ENCODE data around the gene CDH5. TPM values are rescaled to one million over a fixed set of nuclear protein-coding genes. Genes with fewer than 3 reads are reported as not detected.

Gene CDH5
- total and polyA plus RNA-seq, 2 of the 4 experiments (the other 2 are of a cell fraction) = not detected

DNA sequence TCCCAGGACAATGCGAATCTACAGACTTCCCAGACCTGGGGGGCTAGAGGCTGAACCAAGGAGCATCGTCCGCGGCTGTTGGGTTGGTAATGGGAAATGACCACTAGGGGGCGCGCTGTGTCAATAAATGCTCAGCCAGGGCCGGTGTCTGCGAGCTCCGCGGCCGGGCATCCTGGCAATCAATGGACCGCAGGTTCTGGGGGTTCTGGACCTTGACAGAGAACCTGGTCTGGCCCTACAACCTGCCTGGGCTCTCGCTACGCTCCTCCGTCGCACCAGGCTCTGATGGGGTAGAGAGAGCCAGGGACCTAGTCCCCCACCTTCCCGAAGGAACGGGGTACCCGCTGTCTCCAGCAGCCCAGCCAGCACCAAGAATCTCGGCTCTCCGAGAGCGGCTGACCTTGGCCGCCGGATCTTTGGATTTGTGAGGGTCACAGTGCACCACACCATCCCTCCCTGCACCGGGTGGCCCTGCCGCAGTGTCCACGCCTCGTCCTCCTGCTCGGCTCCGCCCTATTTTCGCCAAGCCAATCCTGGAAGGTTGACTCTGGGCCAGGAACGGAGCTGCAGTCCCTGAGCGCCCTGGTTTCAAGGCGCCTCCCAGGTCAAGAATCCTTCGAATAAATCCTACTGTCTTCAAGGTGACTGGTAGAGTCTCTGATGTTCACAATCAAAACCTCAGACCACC lies 40.2 kb downstream of the CDH5 start:
- Histone ChIP-seq H2BK120ac (ENCODE audit: low read depth, low read length) (no peak overlapping the region; the same call in 1 of the 2 replicates), H3K4me3 (ENCODE audit: insufficient read depth, low read depth, low read length) (peak overlapping the region; percentile 49), H3K27ac (ENCODE audit: insufficient read depth, low read length) (no peak overlapping the region), H3K36me3 (ENCODE audit: control insufficient read depth, insufficient read depth, low read length) (no peaks in the 10 kb centered on the region), H4K8ac (ENCODE audit: low read depth in 2 of 2, low read length in 2 of 2) (peak overlapping the region in 1 of 2 experiments; percentile 76; a peak in 2 of 4 replicates), H4K20me1 (ENCODE audit: insufficient read depth, low read length) (no peaks in the 10 kb centered on the region), H2AK5ac (ENCODE audit: low read depth, low read length) (0 out of 2 replicates have a peak overlapping the region, but pooled peaks have one; percentile 63), H2AK9ac (replicated peaks; ENCODE audit: low read depth, low read length, poor library complexity) (peak overlapping the region; percentile 76), H3K9me1 (ENCODE audit: insufficient read depth, low read length) (peaks cover 5% of the 10 kb centered on the region; the same call in 1 of the 2 replicates), H3K14ac (replicated peaks; ENCODE audit: low read depth, low read length) (0 out of 2 replicates have a peak overlapping the region, but pooled peaks have one; percentile 48), H2BK15ac (ENCODE audit: low read depth, low read length) (no peak overlapping the region), H3K27me3 (ENCODE audit: control insufficient read depth, insufficient read depth, low read length) (peaks cover 17% of the 10 kb centered on the region), H4K91ac (ENCODE audit: insufficient read depth, low read depth, low read length) (no peak overlapping the region), H3K4me1 (ENCODE audit: control insufficient read depth, insufficient read depth, low read length) (peaks cover 6% of the 10 kb centered on the region), H2BK5ac (ENCODE audit: low read depth, low read length, poor library complexity, severe bottlenecking) (no peak overlapping the region), H3K4ac (ENCODE audit: low read depth, low read length) (peak overlapping the region; percentile 10; the same call in 1 of the 2 replicates), H3K4me2 (ENCODE audit: low read depth, low read length) (peak overlapping the region; percentile 62), H3K79me1 (ENCODE audit: low read depth in 1 of 2, low read length in 2 of 2) (no peaks in the 10 kb centered on the region), H3K9me3 (ENCODE audit: control insufficient read depth, insufficient read depth, low read length) (peaks cover 2% of the 10 kb centered on the region; the same call in 1 of the 2 replicates), H2AFZ (replicated peaks; ENCODE audit: low read length, poor library complexity) (peak overlapping the region; percentile 99), H3K56ac (ENCODE audit: extremely low read depth, insufficient read depth, low read length) (no peak overlapping the region), H3K9ac (ENCODE audit: low read depth, low read length) (peak overlapping the region; percentile 3), H4K5ac (ENCODE audit: low read depth, low read length) (no peak overlapping the region; the same call in 1 of the 2 replicates), H2BK20ac (ENCODE audit: low read depth, low read length) (peak overlapping the region; percentile 52; the same call in 1 of the 2 replicates), H3K18ac (ENCODE audit: low read depth, low read length) (no peak overlapping the region), H3K23ac (ENCODE audit: low read depth, low read length) (peak overlapping the region; percentile 91)
- no TSS peak for BruUV-seq (replicated peaks)
- intact Hi-C loops (cut with micrococcal nuclease) (loop anchor here (1.0 to 10.0 kb wide), 6 partner anchors 77 to 338 kb away; partner anchors contain the start of gene CMTM3), dilution Hi-C loops (cut with HindIII; ENCODE audit: low sequenced_read_pairs, unreplicated experiment) (no loop called here), in situ Hi-C loops (cut with MboI; ENCODE audit: low sequenced_read_pairs) (loop anchor here (5.0 to 10.0 kb wide), 3 partner anchors 81 to 458 kb away; partner anchors contain the start of gene CMTM3)
- WGBS, 2 experiments (ENCODE audit: extremely low coverage in 2 of 2, insufficient read length in 1 of 2) = 1% methylated on average over 15 of the region's 35 CpGs; no CpG with 5 or more reads in 1 of the 2 experiments
- POLR2A ChIA-PET (ENCODE audit: unreplicated experiment) = interaction anchor here (0.9 kb wide), 1 partner anchor 197 kb away, joined by 3 read pairs; no protein-coding TSS in a partner anchor
- ATAC-seq (ENCODE audit: low read depth) (peak; percentile 88), DNase-seq (peak; percentile 49)
- CTCF ChIA-PET = interaction anchor here (0.6 to 2.0 kb wide), 8 partner anchors 43 to 461 kb away, joined by 3 to 8 read pairs (median 4); no protein-coding TSS in a partner anchor
- TF ChIP-seq, protein P1, sequence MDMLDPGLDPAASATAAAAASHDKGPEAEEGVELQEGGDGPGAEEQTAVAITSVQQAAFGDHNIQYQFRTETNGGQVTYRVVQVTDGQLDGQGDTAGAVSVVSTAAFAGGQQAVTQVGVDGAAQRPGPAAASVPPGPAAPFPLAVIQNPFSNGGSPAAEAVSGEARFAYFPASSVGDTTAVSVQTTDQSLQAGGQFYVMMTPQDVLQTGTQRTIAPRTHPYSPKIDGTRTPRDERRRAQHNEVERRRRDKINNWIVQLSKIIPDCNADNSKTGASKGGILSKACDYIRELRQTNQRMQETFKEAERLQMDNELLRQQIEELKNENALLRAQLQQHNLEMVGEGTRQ (IDR thresholded peaks at IDR 0.05; ENCODE audit: low read depth, low read length) = no peak
- TF ChIP-seq NFE2L2 (IDR thresholded peaks at IDR 0.05; ENCODE audit: low read depth, low read length) (no peak), CEBPB (IDR thresholded peaks at IDR 0.05; ENCODE audit: low read depth, low read length) (no peak), BHLHE40 (IDR thresholded peaks at IDR 0.05; ENCODE audit: low read depth, low read length) (no peak), MXI1 (IDR thresholded peaks at IDR 0.05; ENCODE audit: borderline replicate concordance, low read depth, low read length) (no peak; the same call in 1 of the 2 replicates), POLR2A (IDR thresholded peaks at IDR 0.05; ENCODE audit: low read depth, low read length) (no peak), MAFK (IDR thresholded peaks at IDR 0.05; ENCODE audit: low read depth, low read length) (no peak), RAD21 (IDR thresholded peaks at IDR 0.05; ENCODE audit: low read length) (peak; percentile 94), CHD1 (IDR thresholded peaks at IDR 0.05; ENCODE audit: low read depth, low read length) (no peak), SMC3 (IDR thresholded peaks at IDR 0.05; ENCODE audit: low read depth, low read length) (peak; percentile 82), RFX5 (IDR thresholded peaks at IDR 0.05; ENCODE audit: low read depth, low read length) (no peak), FOS (IDR thresholded peaks at IDR 0.05; ENCODE audit: low read depth, low read length) (no peak)
- TF ChIP-seq, protein P2, sequence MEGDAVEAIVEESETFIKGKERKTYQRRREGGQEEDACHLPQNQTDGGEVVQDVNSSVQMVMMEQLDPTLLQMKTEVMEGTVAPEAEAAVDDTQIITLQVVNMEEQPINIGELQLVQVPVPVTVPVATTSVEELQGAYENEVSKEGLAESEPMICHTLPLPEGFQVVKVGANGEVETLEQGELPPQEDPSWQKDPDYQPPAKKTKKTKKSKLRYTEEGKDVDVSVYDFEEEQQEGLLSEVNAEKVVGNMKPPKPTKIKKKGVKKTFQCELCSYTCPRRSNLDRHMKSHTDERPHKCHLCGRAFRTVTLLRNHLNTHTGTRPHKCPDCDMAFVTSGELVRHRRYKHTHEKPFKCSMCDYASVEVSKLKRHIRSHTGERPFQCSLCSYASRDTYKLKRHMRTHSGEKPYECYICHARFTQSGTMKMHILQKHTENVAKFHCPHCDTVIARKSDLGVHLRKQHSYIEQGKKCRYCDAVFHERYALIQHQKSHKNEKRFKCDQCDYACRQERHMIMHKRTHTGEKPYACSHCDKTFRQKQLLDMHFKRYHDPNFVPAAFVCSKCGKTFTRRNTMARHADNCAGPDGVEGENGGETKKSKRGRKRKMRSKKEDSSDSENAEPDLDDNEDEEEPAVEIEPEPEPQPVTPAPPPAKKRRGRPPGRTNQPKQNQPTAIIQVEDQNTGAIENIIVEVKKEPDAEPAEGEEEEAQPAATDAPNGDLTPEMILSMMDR (conservative IDR thresholded peaks at IDR 0.05; ENCODE audit: low read depth, low read length) = peak; percentile 93
- TF ChIP-seq, protein P3, sequence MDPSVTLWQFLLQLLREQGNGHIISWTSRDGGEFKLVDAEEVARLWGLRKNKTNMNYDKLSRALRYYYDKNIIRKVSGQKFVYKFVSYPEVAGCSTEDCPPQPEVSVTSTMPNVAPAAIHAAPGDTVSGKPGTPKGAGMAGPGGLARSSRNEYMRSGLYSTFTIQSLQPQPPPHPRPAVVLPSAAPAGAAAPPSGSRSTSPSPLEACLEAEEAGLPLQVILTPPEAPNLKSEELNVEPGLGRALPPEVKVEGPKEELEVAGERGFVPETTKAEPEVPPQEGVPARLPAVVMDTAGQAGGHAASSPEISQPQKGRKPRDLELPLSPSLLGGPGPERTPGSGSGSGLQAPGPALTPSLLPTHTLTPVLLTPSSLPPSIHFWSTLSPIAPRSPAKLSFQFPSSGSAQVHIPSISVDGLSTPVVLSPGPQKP (IDR thresholded peaks at IDR 0.05; ENCODE audit: borderline replicate concordance, low read depth, low read length) = no peak

Data from IMR-90 (cell line).